Measurements from ENCODE around the gene GABRD.

The GABRD gene

GRCh38 chr1:2027961-2028583, 8.9 kb downstream of the GABRD start:
- no peak for DNase-seq (ENCODE audit: extremely low spot score)
- ChIA-PET POLR2A (no interaction called here), CTCF (interaction anchor here (1.1 to 1.7 kb wide), 2 partner anchors 13 to 16 kb away, joined by 4 to 7 read pairs; no protein-coding TSS in a partner anchor)
- TF ChIP-seq CTCF (IDR thresholded peaks at IDR 0.05; ENCODE audit: control extremely low read depth, extremely low read depth, low read depth, missing control alignments) = no peak

- no peak for TF ChIP-seq CTCF (IDR thresholded peaks at IDR 0.05; ENCODE audit: control extremely low read depth, extremely low read depth, low read depth, missing control alignments)
- ChIA-PET POLR2A (no interaction called here), CTCF (interaction anchor here (1.7 kb wide), 1 partner anchor 15 kb away, joined by 7 read pairs; no protein-coding TSS in a partner anchor)
- no peak for DNase-seq (ENCODE audit: extremely low spot score)
Observed at GRCh38 chr1:2028870-2029560, 9.9 kb downstream of the GABRD start.

GRCh38 chr1:2029561-2029960, 10.4 kb downstream of the GABRD start:
- ChIA-PET CTCF (interaction anchor here (1.7 kb wide), 1 partner anchor 15 kb away, joined by 7 read pairs; no protein-coding TSS in a partner anchor), POLR2A (no interaction called here)
- no peak for TF ChIP-seq CTCF (IDR thresholded peaks at IDR 0.05; ENCODE audit: control extremely low read depth, extremely low read depth, low read depth, missing control alignments)
- no peak for DNase-seq (ENCODE audit: extremely low spot score)

GRCh38 chr1:2030076-2030871, 11.1 kb downstream of the GABRD start:
- ChIA-PET POLR2A (no interaction called here), CTCF (interaction anchor here (0.9 to 2.1 kb wide), 2 partner anchors 11 to 15 kb away, joined by 3 to 8 read pairs; no protein-coding TSS in a partner anchor)
- DNase-seq (ENCODE audit: extremely low spot score) = no peak
- TF ChIP-seq CTCF (IDR thresholded peaks at IDR 0.05; ENCODE audit: control extremely low read depth, extremely low read depth, low read depth, missing control alignments) = no peak

GRCh38 chr1:2031546-2032540, 12.7 kb downstream of the GABRD start:
- DNase-seq (ENCODE audit: extremely low spot score) = no peak
- POLR2A ChIA-PET = no interaction called here
- no peak for TF ChIP-seq CTCF (IDR thresholded peaks at IDR 0.05; ENCODE audit: control extremely low read depth, extremely low read depth, low read depth, missing control alignments)
- CTCF ChIA-PET = interaction anchor here (2.1 kb wide), 1 partner anchor 13 kb away, joined by 8 read pairs; no protein-coding TSS in a partner anchor

All from GM10248 (cell line).